Activated CD8-positive, alpha-beta memory T cell treated with anti-CD3 and anti-CD28 coated beads for 1 hour (primary cell): Measurements from ENCODE around the gene SIRT2.
"Not testable (repeated sequence)": the region's sequence is repeated elsewhere in the genome, so short reads cannot be mapped to it uniquely, and the experiment has no call there.

Source experiments
- DNase-seq, 2 donors: peaks; one replicate each; pipeline ENCODE4 v3.0.0-alpha.2; 2020; ENCODE audit warnings: low read depth in 1 of 2; ENCODE audit errors: extremely low read depth in 1 of 2

Gene SIRT2

GRCh38 chr19:38869836-38870607, 29.4 kb downstream of the SIRT2 start:
- peak; percentile 72 to 90 for DNase-seq

GRCh38 chr19:38869160-38869835, 30.1 kb downstream of the SIRT2 start:
- no peak for DNase-seq

GRCh38 chr19:38868551-38868950, 30.9 kb downstream of the SIRT2 start:
- DNase-seq, result no peak

GRCh38 chr19:38867171-38867780, 32.1 kb downstream of the SIRT2 start:
- DNase-seq, result no peak

GRCh38 chr19:38862321-38863059, 36.9 kb downstream of the SIRT2 start:
- DNase-seq, result no peak

GRCh38 chr19:38861368-38861767, 38.0 kb downstream of the SIRT2 start:
- no peak for DNase-seq

GRCh38 chr19:38859631-38860204, 39.7 kb downstream of the SIRT2 start:
- DNase-seq, result not testable (repeated sequence)

- DNase-seq, result no peak
Observed at GRCh38 chr19:38856813-38857212, 42.6 kb downstream of the SIRT2 start.

- not testable (repeated sequence) for DNase-seq
Observed at GRCh38 chr19:38855751-38856150, 43.7 kb downstream of the SIRT2 start.

GRCh38 chr19:38854961-38855360, 44.5 kb downstream of the SIRT2 start:
- not testable (repeated sequence) for DNase-seq

- no peak for DNase-seq
Observed at GRCh38 chr19:38853214-38853613, 46.2 kb downstream of the SIRT2 start.

- peak in 1 of 2 donors; percentile 39 for DNase-seq
Observed at GRCh38 chr19:38852231-38853044, 47.0 kb downstream of the SIRT2 start.

GRCh38 chr19:38851622-38852230, 47.7 kb downstream of the SIRT2 start:
- peak in 1 of 2 donors; percentile 86 for DNase-seq

- peak in 1 of 2 donors; percentile 12 for DNase-seq
Observed at GRCh38 chr19:38850976-38851621, 48.3 kb downstream of the SIRT2 start.

- peak; percentile 92 to 99 for DNase-seq
Observed at GRCh38 chr19:38850436-38850975, 48.9 kb downstream of the SIRT2 start.

GRCh38 chr19:38849860-38850435, 49.5 kb downstream of the SIRT2 start, which contains the start of gene HNRNPL:
HNRNPL (minus strand) TSS chr19:38849986; CDS start chr19:38849966, 20 bp downstream.
- peak; percentile 99 for DNase-seq

- DNase-seq, result peak; percentile 91 to 99
Observed at GRCh38 chr19:38849147-38849859, 50.1 kb downstream of the SIRT2 start.
